Adrenal gland (tissue), 5 donors: ENCODE results near the gene OSBPL7.

Experiments
- CTCF ChIP-seq, 6 experiments: fragments of 450-650 bp in 4 of 6; fragments of 200-600 bp in 2 of 6; sonication (generic) in 1 of 6; IDR thresholded peaks; 1 replicate in 5 of 6; 2 replicates in 1 of 6; pipeline versions ENCODE4 v1.5.1 to v1.8.0; 2016 to 2021; ENCODE audit warnings: antibody characterized with exemption in 6 of 6, mild to moderate bottlenecking in 2 of 6, moderate library complexity in 1 of 6
- POLR2A ChIP-seq, 2 donors: fragments of 450-650 bp; IDR thresholded peaks; one replicate each; pipeline ENCODE4 v1.6.1; 2017; ENCODE audit warnings: antibody characterized with exemption in 2 of 2, mild to moderate bottlenecking in 2 of 2, moderate library complexity in 1 of 2
- donor health status: DM: no; HTN: no; CAD: no.

- no peak for TF ChIP-seq CTCF (IDR thresholded peaks at IDR 0.05)
- TF ChIP-seq POLR2A (IDR thresholded peaks at IDR 0.05): no peak
Measured at GRCh38 chr17:47821031-47821423, 567 bp downstream of the OSBPL7 start.
